HL-60 (cell line): ENCODE data around the gene PRR12.

Source experiments
- CTCF ChIP-seq: IDR thresholded peaks from one replicate; pipeline ENCODE4 v1.5.1; 2011; ENCODE audit warnings: low read length, control low read depth, inconsistent platforms; ENCODE audit not compliant: insufficient read depth
- GABPA ChIP-seq: IDR thresholded peaks from 2 replicates; pipeline ENCODE4 v1.6.1; 2012; ENCODE audit warnings: low read depth
- POLR2AphosphoS5 ChIP-seq: IDR thresholded peaks from 2 replicates; pipeline ENCODE4 v1.6.1; 2012; ENCODE audit warnings: low read depth
- REST ChIP-seq: IDR thresholded peaks from 2 replicates; pipeline ENCODE4 v1.6.1; 2012; ENCODE audit warnings: low read depth; ENCODE audit not compliant: insufficient replicate concordance

GRCh38 chr19:49588365-49589122, 2.4 kb upstream of the PRR12 start:
- TF ChIP-seq CTCF (no peak), REST (no peak), POLR2AphosphoS5 (no peak), GABPA (no peak)
